GM23338 (cell line): ENCODE data around the gene SLC7A14.

ENCODE experiments used
- CREB1 ChIP-seq: fragments of 250-450 bp; sonication (Bioruptor Pico); IDR thresholded peaks from 2 replicates; pipeline ENCODE4 v1.5.0; 2020; ENCODE audit warnings: low read depth, mild to moderate bottlenecking, moderate library complexity
- CTCF ChIP-seq, 2 experiments: fragments of 200-600 bp in 1 of 2; sonication (generic) in 1 of 2; conservative IDR thresholded peaks; 2 replicates each; pipeline versions ENCODE4 v1.5.1 to v1.6.1; 2016 to 2017; ENCODE audit warnings: antibody characterized with exemption in 2 of 2, low read depth in 2 of 2, mild to moderate bottlenecking in 2 of 2, moderate library complexity in 1 of 2
- ETS1 ChIP-seq: IDR thresholded peaks from 2 replicates; pipeline ENCODE4 v1.6.1; 2016; ENCODE audit warnings: antibody characterized with exemption
- EZH2 ChIP-seq: fragments of 200-600 bp; sonication (generic); IDR thresholded peaks from one replicate; pipeline ENCODE4 v1.8.0; 2017; ENCODE audit warnings: antibody characterized with exemption, mild to moderate bottlenecking, low read depth; ENCODE audit not compliant: unreplicated experiment
- EZH2phosphoT487 ChIP-seq: fragments of 200-600 bp; sonication (generic); IDR thresholded peaks from one replicate; pipeline ENCODE4 v1.8.1; 2018; ENCODE audit warnings: antibody characterized with exemption; ENCODE audit not compliant: unreplicated experiment
- JUNB ChIP-seq: IDR thresholded peaks from one replicate; pipeline ENCODE4 v1.6.1; 2016; ENCODE audit warnings: antibody characterized with exemption; ENCODE audit not compliant: unreplicated experiment
- NANOG ChIP-seq: IDR thresholded peaks from 2 replicates; pipeline ENCODE4 v1.6.1; 2016; ENCODE audit warnings: antibody characterized with exemption, borderline replicate concordance
- POLR2AphosphoS5 ChIP-seq: IDR thresholded peaks from 2 replicates; pipeline ENCODE4 v1.6.1; 2016; ENCODE audit warnings: antibody characterized with exemption, low read depth
- REST ChIP-seq: IDR thresholded peaks from one replicate; pipeline ENCODE4 v1.6.1; 2018; ENCODE audit warnings: antibody characterized with exemption; ENCODE audit not compliant: unreplicated experiment
- ZNF114 ChIP-seq: fragments of 250-450 bp; sonication (Bioruptor Pico); IDR thresholded peaks from 2 replicates; pipeline ENCODE4 v1.5.0; 2020; ENCODE audit warnings: mild to moderate bottlenecking, moderate library complexity
- ZNF462 ChIP-seq: fragments of 250-450 bp; sonication (Bioruptor Pico); IDR thresholded peaks from 2 replicates; pipeline ENCODE4 v1.5.0; 2020; ENCODE audit warnings: mild to moderate bottlenecking, moderate library complexity

GRCh38 chr3:170502297-170502696 is 83.6 kb downstream of the SLC7A14 start:
- TF ChIP-seq EZH2, result no peak
- no peak for TF ChIP-seq CTCF (conservative IDR thresholded peaks at IDR 0.05; ENCODE audit: low read depth in 2 of 2)
- no peak for TF ChIP-seq NANOG
- no peak for TF ChIP-seq EZH2phosphoT487
- no peak for TF ChIP-seq JUNB
- TF ChIP-seq POLR2AphosphoS5, result no peak
- no peak for TF ChIP-seq ZNF462 (CRISPR knock-in tag)
- no peak for TF ChIP-seq REST
- no peak for TF ChIP-seq CREB1 (CRISPR knock-in tag)
- TF ChIP-seq ZNF114, result no peak
- TF ChIP-seq ETS1, result no peak
